GDM1 (cell line): ENCODE data around the gene NRTN.
"Not testable (repeated sequence)": the region's sequence is repeated elsewhere in the genome, so short reads cannot be mapped to it uniquely, and the experiment has no call there.

Experiments
- DNase-seq: peaks from one replicate; lab custom pipeline; 2025; lab: John Stamatoyannopoulos, UW

The NRTN gene

DNA sequence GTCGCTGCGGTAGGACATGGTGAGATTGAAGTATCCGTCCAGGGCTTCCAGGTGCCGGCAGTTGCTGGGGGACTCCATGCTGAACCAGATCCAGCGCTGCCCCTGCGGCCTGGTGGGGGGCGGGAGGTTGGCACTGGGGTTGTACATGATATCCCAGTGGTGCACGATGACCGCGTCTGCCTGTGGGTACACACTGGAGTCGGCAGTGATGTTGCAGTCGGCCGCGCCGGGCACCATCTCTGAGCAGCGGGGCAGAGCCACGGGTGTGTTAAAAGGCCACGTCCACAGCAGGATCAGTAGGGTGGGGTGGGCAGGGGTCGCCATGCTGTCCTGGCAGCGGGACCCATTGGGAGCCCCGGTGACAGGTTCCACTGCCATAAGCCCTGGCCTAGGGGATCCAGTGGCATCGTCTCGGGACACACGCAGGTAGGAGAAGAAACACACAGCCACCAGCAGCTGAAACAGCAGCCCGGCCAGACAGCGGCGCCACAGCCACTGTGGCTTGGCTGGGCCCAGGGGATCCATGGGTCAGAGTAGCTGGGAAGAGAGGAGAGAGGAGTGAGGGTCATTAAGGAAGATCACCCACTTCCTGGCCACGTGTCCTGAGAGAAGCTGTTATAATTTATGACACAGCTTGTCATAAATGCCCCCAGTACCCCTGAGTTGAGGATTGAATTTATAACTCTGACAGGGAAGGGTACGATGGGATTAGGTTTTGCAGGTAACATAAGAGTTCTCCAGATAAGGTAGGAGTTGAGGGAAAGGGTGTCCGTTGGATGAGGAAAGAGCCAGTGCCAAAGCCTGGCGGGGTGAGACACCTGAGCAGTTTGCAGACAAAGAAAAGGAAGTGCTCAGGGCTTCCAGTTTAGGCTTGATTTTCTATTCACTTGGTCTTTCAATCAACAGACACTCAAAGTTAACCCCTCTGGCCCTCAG lies 62.6 kb downstream of the NRTN start:
- DNase-seq, result no peak

DNA sequence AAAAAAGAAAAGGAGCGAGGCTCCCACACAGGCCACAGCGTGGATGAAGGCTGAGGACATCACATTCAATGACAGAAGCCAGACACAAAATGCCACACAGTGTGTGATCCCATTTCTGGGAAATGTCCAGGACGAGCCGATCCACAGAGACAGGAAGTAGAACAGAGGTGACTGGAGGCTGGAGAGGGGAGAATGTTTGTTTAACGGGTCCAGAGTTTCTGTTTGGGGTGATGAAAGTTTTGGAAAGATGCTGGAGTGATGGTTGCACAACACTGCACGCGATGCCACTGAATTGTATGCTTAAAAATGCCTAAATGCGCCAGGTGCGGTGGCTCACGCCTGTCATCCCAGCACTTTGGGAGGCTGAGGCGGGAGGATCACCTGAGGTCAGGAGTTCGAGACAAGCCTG lies 66.1 kb downstream of the NRTN start:
- no peak for DNase-seq

DNA sequence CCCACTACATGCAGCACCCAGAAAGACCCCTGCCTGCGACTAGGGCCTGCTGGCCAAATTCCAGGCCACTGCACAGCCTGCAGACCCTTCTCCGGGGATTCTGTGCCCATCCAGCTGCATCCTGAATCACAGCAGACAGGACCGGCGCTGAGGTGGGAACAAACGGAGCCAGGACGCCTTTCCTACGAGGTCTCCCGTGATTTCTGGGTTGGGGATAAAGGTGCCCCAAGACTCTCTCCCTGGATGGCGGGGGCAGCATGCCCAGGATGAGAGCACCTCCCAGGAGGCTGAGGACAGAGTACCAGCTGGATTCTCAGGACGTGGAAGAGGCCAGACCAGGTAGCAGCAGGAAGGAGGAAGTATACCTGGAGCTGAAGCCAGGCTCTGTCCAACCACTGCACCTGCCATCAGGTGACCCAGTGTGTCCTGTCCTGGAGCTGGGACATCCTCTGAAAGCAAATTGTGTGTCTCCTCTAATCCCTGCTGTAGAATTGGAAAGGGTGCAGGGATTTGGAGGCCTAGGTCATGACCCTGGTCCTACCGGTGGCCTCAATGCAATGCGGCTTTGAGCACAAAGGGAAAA lies 68.8 kb downstream of the NRTN start:
- no peak for DNase-seq

DNA sequence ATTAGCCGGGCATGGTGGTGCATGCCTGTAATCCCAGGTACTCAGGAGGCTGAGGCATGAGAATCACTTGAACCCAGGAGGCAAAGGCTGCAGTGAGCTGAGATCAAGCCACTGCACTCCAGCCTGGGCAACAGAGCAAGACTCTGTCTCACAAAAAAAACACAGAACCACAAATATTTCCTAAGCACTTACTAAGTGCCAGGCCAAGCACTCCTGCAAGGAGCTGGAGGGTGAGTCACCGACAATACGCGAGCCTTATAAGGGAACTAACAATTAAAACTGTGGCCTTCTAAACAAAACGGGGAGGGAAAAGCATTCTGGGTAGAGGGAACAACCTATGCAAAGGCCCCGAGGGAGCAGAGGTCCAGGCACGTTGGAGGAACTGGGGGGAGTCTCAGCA lies 69.6 kb downstream of the NRTN start:
- not testable (repeated sequence) for DNase-seq

DNA sequence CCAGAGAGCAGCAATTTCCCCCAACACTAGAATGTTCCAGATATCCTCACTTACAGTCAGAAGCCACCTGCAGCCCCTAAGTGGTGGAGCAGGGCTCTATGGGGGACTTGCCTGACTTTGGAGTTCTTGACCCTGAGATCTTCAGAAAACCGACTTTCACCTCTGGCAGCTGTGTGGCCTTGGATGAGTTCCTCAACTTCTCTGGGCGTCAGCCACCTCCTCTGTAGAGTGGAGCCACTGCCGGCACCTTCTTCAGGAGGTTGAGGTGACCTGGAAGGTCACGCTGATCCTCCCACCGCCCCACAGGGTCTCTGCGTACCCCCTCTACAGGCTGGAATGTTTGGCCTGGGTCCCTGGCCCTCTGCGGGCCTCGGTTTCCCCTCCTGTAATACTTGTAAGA lies 72.6 kb downstream of the NRTN start:
- no peak for DNase-seq

DNA sequence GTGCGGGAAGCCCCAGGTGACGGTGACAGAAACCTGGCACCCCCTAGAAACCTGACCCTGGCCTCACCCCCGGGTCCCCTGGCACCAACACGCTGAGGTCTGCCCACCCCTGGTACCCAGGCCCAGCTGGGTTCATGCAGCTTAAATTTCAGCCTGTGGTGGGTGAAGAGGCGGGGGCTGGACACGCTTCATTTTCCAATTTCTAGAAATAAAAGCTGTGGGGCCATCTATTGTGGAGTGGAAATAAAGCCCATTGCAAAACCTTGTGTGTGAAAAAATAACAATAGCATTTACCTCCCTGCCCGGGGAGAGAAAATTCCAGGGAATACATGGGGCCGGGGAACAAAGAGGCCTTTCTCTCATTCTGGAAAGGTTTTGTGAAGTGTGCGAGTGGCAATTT lies 73.0 kb downstream of the NRTN start:
- DNase-seq, result no peak
